Stimulated activated CD8-positive, alpha-beta memory T cell treated with anti-CD3 and anti-CD28 coated beads, Interleukin-12 subunit alpha, Interleukin-12 subunit beta, amount 100 ng/mL, for 24 hours (primary cell): ENCODE results near the gene CDKN2AIP.

ENCODE experiments used
- DNase-seq: peaks from one replicate; pipeline ENCODE4 v3.0.0-alpha.2; 2020; ENCODE audit errors: extremely low read depth

Gene CDKN2AIP

GRCh38 chr4:183444214-183445096, at the start of gene CDKN2AIP:
Gene CDKN2AIP (plus strand): TSS chr4:183444636. CDS start chr4:183444798, 162 bp downstream.
- DNase-seq: peak; percentile 84

GRCh38 chr4:183395395-183395794, 49.0 kb upstream of the CDKN2AIP start:
- DNase-seq: no peak

- no peak for DNase-seq
Measured at GRCh38 chr4:183396227-183396637, 48.2 kb upstream of the CDKN2AIP start.

GRCh38 chr4:183397741-183398297, 46.6 kb upstream of the CDKN2AIP start:
- DNase-seq: no peak

- peak; percentile 21 for DNase-seq
Measured at GRCh38 chr4:183398298-183399125, 45.9 kb upstream of the CDKN2AIP start.

- DNase-seq: no peak
Measured at GRCh38 chr4:183399126-183399522, 45.3 kb upstream of the CDKN2AIP start.

- no peak for DNase-seq
Measured at GRCh38 chr4:183399616-183400015, 44.8 kb upstream of the CDKN2AIP start.

- no peak for DNase-seq
Measured at GRCh38 chr4:183400035-183400434, 44.4 kb upstream of the CDKN2AIP start.

- DNase-seq: no peak
Measured at GRCh38 chr4:183401473-183401872, 43.0 kb upstream of the CDKN2AIP start.

- DNase-seq: no peak
Measured at GRCh38 chr4:183402771-183403170, 41.7 kb upstream of the CDKN2AIP start.

- DNase-seq: no peak
Measured at GRCh38 chr4:183403486-183403885, 41.0 kb upstream of the CDKN2AIP start.

GRCh38 chr4:183403961-183404360, 40.5 kb upstream of the CDKN2AIP start:
- DNase-seq: no peak

- DNase-seq: no peak
Measured at GRCh38 chr4:183405303-183405702, 39.1 kb upstream of the CDKN2AIP start.

GRCh38 chr4:183407128-183407585, 37.3 kb upstream of the CDKN2AIP start:
- peak; percentile 73 for DNase-seq

GRCh38 chr4:183407635-183408464, 36.6 kb upstream of the CDKN2AIP start:
- DNase-seq: no peak

GRCh38 chr4:183408796-183409195, 35.6 kb upstream of the CDKN2AIP start:
- no peak for DNase-seq

- no peak for DNase-seq
Measured at GRCh38 chr4:183409483-183409882, 35.0 kb upstream of the CDKN2AIP start.

GRCh38 chr4:183409934-183410333, 34.5 kb upstream of the CDKN2AIP start:
- DNase-seq: no peak

- DNase-seq: no peak
Measured at GRCh38 chr4:183411291-183411861, 33.1 kb upstream of the CDKN2AIP start.

GRCh38 chr4:183412821-183413220, 31.6 kb upstream of the CDKN2AIP start:
- no peak for DNase-seq
